GM12878 (cell line): ENCODE measurements around the gene TMEM215.

Source experiments
- CEBPB ChIP-seq, 2 experiments: fragments of 150-350 bp in 1 of 2; IDR thresholded peaks; 2 replicates each; pipeline ENCODE4 v1.6.1; 2012 to 2014; ENCODE audit warnings: low read depth in 2 of 2, low read length in 2 of 2, borderline replicate concordance in 1 of 2, inconsistent platforms in 1 of 2
- CTCF ChIP-seq, 3 experiments: IDR thresholded peaks in 2 of 3; conservative IDR thresholded peaks in 1 of 3; 2 replicates each; pipeline ENCODE4 v1.5.1; 2011; ENCODE audit warnings: low read depth in 3 of 3, low read length in 3 of 3, mild to moderate bottlenecking in 3 of 3, control low read depth in 2 of 3, moderate library complexity in 2 of 3, inconsistent platforms in 1 of 3, mixed read lengths in 1 of 3; ENCODE audit not compliant: control insufficient read depth in 2 of 3, insufficient read depth in 1 of 3; ENCODE audit errors: extremely low read depth in 1 of 3
- ESRRA ChIP-seq: IDR thresholded peaks from 2 replicates; pipeline ENCODE4 v1.6.1; 2012; ENCODE audit warnings: mild to moderate bottlenecking, low read length, improper control_type of control experiment
- EZH2 ChIP-seq: IDR thresholded peaks from 2 replicates; pipeline ENCODE4 v1.6.1; 2012; ENCODE audit warnings: low read depth, mild to moderate bottlenecking, control low read depth, inconsistent platforms, low read length, borderline replicate concordance; ENCODE audit not compliant: control insufficient read depth
- JUND ChIP-seq: IDR thresholded peaks from 2 replicates; pipeline ENCODE4 v1.6.1; 2012; ENCODE audit warnings: low read depth, mild to moderate bottlenecking, low read length, improper control_type of control experiment, moderate library complexity
- LARP7 ChIP-seq: fragments of 450-650 bp; IDR thresholded peaks from 2 replicates; pipeline ENCODE4 v1.6.1; 2017; ENCODE audit warnings: mild to moderate bottlenecking
- SPI1 ChIP-seq: IDR thresholded peaks from 2 replicates; pipeline ENCODE4 v1.6.1; 2011; ENCODE audit warnings: low read depth, mild to moderate bottlenecking, low read length, moderate library complexity, borderline replicate concordance; ENCODE audit not compliant: insufficient read depth
- ZNF24 ChIP-seq: fragments of 450-650 bp; IDR thresholded peaks from 2 replicates; pipeline ENCODE4 v1.6.1; 2017; ENCODE audit warnings: antibody characterized with exemption, mild to moderate bottlenecking
- ZNF274 ChIP-seq: IDR thresholded peaks from one replicate; pipeline ENCODE4 v1.8.0; 2011; ENCODE audit not compliant: insufficient read length, insufficient read depth

GRCh38 chr9:32823551-32823950 lies 40.2 kb downstream of the TMEM215 start:
- TF ChIP-seq CTCF (IDR thresholded peaks at IDR 0.05 in 2 of 3, conservative IDR thresholded peaks at IDR 0.05 in 1 of 3; ENCODE audit: control insufficient read depth in 2 of 3, extremely low read depth in 1 of 3, insufficient read depth in 1 of 3, low read depth in 3 of 3, low read length in 3 of 3) (no peak), ZNF24 (no peak), LARP7 (no peak), JUND (no peak), SPI1 (no peak), EZH2 (no peak), ESRRA (no peak), CEBPB (IDR thresholded peaks at IDR 0.05; ENCODE audit: borderline replicate concordance in 1 of 2, low read depth in 2 of 2, low read length in 2 of 2) (no peak), ZNF274 (no peak)
